Measurements from ENCODE around the gene ZNF471.

DNA sequence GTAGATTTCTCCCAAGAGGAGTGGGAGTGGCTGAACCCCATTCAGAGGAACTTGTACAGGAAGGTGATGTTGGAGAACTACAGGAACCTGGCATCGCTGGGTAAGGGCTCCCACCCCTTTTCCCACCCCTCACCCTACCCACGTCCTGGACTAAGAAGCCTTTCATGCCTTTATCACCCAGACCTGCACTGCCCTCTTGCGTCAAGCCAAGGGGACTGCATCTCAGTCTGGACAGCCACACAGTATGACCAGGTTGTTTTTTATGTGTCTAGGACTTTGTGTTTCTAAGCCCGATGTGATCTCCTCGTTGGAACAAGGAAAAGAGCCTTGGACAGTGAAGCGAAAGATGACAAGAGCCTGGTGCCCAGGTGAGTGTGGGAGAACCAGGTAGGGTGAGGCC is 39.9 kb downstream of the ZNF471 start:
- no peak for TF ChIP-seq POLR2A (IDR thresholded peaks at IDR 0.05)
- TF ChIP-seq, protein P1, sequence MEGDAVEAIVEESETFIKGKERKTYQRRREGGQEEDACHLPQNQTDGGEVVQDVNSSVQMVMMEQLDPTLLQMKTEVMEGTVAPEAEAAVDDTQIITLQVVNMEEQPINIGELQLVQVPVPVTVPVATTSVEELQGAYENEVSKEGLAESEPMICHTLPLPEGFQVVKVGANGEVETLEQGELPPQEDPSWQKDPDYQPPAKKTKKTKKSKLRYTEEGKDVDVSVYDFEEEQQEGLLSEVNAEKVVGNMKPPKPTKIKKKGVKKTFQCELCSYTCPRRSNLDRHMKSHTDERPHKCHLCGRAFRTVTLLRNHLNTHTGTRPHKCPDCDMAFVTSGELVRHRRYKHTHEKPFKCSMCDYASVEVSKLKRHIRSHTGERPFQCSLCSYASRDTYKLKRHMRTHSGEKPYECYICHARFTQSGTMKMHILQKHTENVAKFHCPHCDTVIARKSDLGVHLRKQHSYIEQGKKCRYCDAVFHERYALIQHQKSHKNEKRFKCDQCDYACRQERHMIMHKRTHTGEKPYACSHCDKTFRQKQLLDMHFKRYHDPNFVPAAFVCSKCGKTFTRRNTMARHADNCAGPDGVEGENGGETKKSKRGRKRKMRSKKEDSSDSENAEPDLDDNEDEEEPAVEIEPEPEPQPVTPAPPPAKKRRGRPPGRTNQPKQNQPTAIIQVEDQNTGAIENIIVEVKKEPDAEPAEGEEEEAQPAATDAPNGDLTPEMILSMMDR (IDR thresholded peaks at IDR 0.05) = no peak
